Right atrium auricular region (tissue), 2 donors: ENCODE results near the gene EFHD2. TPM values are rescaled to one million over a fixed set of nuclear protein-coding genes. Genes with fewer than 3 reads are reported as not detected.

Experiments used
- DNase-seq: peaks from one replicate; pipeline ENCODE4 v3.0.0-alpha.2; 2019; ENCODE audit warnings: low spot score
- H3K27ac ChIP-seq, 2 donors: fragments of 200-600 bp; sonication (generic); 1 replicate in 1 of 2; 2 replicates in 1 of 2; pipeline ENCODE4 v1.5.1; 2016 to 2019
- H3K27me3 ChIP-seq, 2 donors: fragments of 200-600 bp; sonication (generic); one replicate each; pipeline versions ENCODE4 v1.5.1 to v1.6.0; 2017 to 2019
- H3K36me3 ChIP-seq: fragments of 200-600 bp; sonication (generic); one replicate; pipeline ENCODE4 v1.5.1; 2016
- H3K4me1 ChIP-seq, 2 donors: fragments of 200-600 bp; sonication (generic); one replicate each; pipeline versions ENCODE4 v1.5.1 to v1.6.0; 2017 to 2019
- H3K4me3 ChIP-seq, 2 donors: fragments of 200-600 bp; sonication (generic); 1 replicate in 1 of 2; 2 replicates in 1 of 2; pipeline ENCODE4 v1.5.1; 2017 to 2019; ENCODE audit warnings: mild to moderate bottlenecking in 1 of 2, moderate library complexity in 1 of 2
- H3K9me3 ChIP-seq, 2 donors: fragments of 200-600 bp; sonication (generic); one replicate each; pipeline ENCODE4 v1.5.1; 2019
- CTCF ChIP-seq, 2 donors: fragments of 200-600 bp; sonication (generic); IDR thresholded peaks; one replicate each; pipeline ENCODE4 v1.5.1; 2019; ENCODE audit warnings: antibody characterized with exemption in 2 of 2
- total RNA-seq, 2 donors: library from RNA; depleted of rRNA; stranded (reverse); fragments of >200 nt; gene quantifications; one replicate each; pipeline ENCODE4 v1.1.0, GENCODE V29; 2016

The EFHD2 gene
- total RNA-seq, 2 donors from 2014 or later, result 13.7 to 23.9 TPM

GRCh38 chr1:15475752-15476314, 66.1 kb downstream of the EFHD2 start, which contains the start of gene CELA2B:
Gene CELA2B (plus strand): TSS chr1:15476104. CDS start chr1:15476126, 22 bp downstream.
- DNase-seq, result no peak
- H3K9me3 ChIP-seq, result peaks cover 0 to under 1% of the 10 kb centered on the region in 2 donors
- H3K27ac ChIP-seq, result no peak within 1 kb of the TSS
- no peak within 1 kb of the TSS for H3K4me3 ChIP-seq
- H3K4me1 ChIP-seq, result no peaks in the 10 kb centered on the region
- TF ChIP-seq CTCF (IDR thresholded peaks at IDR 0.05), result no peak
- no peaks in the 10 kb centered on the region for H3K27me3 ChIP-seq
- H3K36me3 ChIP-seq, result no peaks in the 10 kb centered on the region

GRCh38 chr1:15476927-15477326, 67.2 kb downstream of the EFHD2 start:
- no peak for DNase-seq
- Histone ChIP-seq H3K9me3 (no peaks in the 10 kb centered on the region), H3K27me3 (no peaks in the 10 kb centered on the region), H3K36me3 (no peaks in the 10 kb centered on the region), H3K27ac (no peak overlapping the region), H3K4me1 (no peaks in the 10 kb centered on the region), H3K4me3 (no peak overlapping the region)
- TF ChIP-seq CTCF (IDR thresholded peaks at IDR 0.05), result no peak

- Histone ChIP-seq H3K36me3 (no peaks in the 10 kb centered on the region), H3K27ac (no peak overlapping the region), H3K4me1 (no peaks in the 10 kb centered on the region), H3K27me3 (no peaks in the 10 kb centered on the region), H3K4me3 (no peak overlapping the region), H3K9me3 (no peaks in the 10 kb centered on the region)
- DNase-seq, result no peak
- TF ChIP-seq CTCF (IDR thresholded peaks at IDR 0.05), result no peak
These were observed 68.0 kb downstream of the EFHD2 start for GRCh38 chr1:15477646-15478212.

Other genes with a start within 250 kb of the EFHD2 start
- not detected for gene FHAD1, start 162.7 kb upstream of the EFHD2 start, total RNA-seq
- gene CTRC, start 28.6 kb downstream of the EFHD2 start, total RNA-seq, result not detected
- not detected for gene CELA2A, start 46.8 kb downstream of the EFHD2 start, total RNA-seq
- not detected for gene CELA2B, start 66.2 kb downstream of the EFHD2 start, total RNA-seq
- 10 to 100 TPM in 1 of 2 donors, 1 to 10 TPM in 1; 6.8 to 11.9 TPM for gene CASP9, start 114.3 kb downstream of the EFHD2 start, total RNA-seq
- gene DNAJC16, start 117.0 kb downstream of the EFHD2 start, total RNA-seq, result 10 to 100 TPM; 11.2 to 14.5 TPM
- gene AGMAT, start 175.2 kb downstream of the EFHD2 start, total RNA-seq, result not detected
- 10 to 100 TPM; 16.5 to 24.7 TPM for gene DDI2, start 207.6 kb downstream of the EFHD2 start, total RNA-seq